NCI-H1417 (cell line): ENCODE measurements around the gene KIAA0753.

Experiments
- DNase-seq, 3 experiments: peaks; one replicate each; lab custom pipeline; 2025; lab: John Stamatoyannopoulos, UW

Gene KIAA0753

GRCh38 chr17:6641247-6641863, 844 bp upstream of the KIAA0753 start:
- peak in 1 of 3 experiments; percentile 62 for DNase-seq

DNA sequence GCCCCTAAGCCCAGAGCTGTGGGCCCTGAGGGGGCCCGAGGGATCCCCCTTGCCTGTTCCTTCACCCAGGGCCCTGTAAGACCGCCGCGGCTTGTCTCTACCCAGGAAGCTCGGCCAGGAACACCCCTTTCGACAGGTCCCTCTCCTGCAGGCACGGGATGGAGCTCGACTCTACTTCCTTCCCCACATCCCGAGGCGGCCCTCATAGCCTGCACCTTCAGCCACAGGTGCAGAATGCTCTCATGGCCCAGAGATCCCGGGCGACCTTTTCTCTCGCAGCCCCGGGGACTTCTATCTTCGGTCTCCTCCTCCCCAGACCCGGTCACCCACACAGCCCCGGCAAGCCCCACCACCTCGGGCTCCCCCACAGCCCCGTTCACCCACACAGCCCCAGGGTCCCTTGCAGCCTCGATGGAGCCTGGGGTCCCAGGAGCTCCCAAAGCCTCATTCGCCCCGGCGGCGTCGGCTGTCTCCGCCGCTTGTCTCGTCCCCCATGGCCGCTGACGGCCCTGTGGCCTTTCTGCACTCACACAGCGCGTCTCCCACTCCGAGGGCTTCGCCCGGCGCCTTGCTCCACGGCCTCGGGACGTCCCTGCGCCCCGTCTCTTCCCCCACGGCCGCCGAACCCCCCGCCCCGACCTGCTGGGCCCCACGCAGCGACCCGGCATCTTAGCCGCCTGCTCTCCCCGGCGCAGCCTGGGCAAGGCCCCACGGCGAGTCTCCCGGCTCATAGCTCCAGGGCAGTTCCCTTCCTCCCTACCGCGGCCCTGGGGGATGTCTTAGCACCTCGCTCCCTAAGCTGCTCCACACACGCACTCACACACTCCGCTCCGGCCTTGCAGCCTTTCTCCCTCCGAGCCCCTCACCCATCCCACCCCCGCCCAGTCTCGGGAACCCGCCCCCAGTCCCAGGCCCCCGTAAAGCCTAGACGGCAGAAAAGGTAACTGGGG, 650 bp downstream of the KIAA0753 start:
- DNase-seq, result peak; percentile 18 to 30 (median 29)

DNA sequence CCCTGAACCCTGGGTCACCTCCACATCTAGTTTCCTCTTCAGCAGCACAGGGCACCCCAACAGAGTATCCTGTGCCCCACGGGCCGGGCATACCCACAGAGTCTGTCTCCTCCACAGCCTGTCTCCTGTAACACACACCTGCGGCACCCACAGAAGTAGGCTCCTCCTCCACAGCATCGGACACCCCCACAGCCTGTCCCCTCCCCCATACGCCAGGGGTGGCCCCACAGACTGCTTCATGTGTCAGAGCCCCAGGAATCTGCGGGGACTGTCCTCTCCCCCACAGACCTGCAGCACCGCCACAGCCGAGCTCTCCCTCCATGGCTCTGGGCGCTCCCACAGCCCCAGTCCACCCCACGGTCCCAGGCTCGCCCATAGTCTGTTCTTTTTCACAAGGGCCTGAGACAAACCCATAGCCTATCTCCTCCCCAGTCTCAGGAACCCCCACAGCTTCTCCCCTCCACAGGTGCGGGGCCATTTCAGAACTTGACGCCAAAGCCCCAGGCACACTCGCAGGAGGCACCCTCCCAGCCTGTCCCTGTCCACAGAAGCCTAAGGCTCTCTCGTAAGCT, 1.4 kb downstream of the KIAA0753 start:
- peak in 1 of 3 experiments; percentile 19 for DNase-seq

DNA sequence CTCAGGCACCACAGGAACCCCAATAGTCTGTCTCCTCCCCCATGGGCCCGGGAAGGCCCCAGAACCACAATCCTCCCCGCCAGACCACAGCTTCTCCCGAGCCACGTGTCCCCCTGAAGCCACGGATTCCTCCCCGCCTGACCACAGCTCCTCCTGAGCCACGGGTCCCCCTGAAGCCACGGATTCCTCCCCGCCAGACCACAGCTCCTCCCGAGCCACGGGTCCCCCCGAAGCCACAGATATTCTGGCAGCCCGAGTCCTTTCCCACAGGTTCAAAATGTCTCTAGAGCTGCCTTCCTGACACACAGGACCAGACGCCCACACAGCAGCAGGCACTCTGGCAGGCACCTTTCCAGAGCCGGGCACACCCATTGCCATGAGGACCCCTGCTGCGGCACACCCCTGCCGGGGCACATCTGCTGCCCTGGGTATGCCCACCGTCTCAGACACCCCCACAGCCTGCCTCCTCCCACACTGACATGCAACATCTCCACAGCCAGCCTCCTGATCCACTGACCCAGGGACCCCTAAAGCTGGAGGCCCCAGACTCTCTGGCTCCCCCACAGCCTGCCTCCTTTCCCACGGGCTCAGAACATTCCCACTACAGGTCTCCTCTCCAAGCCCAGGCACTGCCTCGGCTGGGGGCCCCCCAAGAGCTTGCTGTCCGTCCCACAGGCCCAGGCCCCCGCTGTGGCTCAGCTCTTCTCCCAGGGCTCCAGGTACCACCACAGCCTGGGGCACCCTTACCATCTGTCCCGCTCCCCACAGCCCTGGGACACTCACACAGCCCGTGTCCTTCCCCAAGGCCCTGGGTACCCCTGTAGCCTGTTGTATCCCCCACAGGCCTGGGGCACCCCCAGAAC, 2.2 kb downstream of the KIAA0753 start:
- no peak for DNase-seq

- DNase-seq, result no peak
Measured at GRCh38 chr17:6637458-6637840, 3.1 kb downstream of the KIAA0753 start.

DNA sequence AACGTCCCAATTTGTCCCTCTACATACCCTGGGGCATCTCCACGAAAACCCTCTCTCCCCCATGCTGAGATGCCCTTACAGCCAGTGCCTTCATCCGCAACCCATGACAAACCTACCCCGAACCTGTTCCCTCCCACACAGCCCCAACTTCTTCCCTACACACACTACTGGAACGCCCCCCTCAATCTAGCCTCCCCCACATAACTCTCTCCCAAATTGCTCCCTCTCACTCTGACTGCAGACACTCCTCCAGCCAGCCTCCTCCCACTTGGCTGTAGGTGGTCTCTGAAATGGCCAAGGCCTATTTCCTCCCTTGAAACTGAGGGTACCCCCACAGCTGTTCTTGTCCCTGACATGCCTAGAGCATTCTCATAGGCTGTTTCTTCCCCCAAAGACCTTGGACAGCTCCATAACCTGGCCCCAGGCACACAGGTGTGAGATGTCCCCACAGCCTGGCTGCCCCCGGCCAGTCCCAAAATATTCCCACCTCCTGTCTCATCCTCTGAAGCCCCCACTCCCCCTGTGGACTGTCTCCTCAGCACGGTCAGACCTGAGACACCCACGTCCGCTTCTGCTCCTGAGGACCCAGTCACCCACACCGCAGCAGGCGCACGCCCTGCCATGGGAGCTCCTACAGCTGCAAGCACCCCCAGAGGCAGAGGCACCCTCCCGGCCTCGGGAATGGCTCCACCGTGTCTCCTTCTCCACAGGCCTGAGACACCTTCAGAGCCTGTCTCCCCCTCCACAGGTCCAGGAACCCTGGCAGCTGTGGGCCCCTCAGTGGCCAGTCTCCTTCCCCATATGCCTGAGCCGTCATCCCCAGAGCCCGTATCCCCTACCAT, 3.7 kb downstream of the KIAA0753 start:
- no peak for DNase-seq

- DNase-seq, result no peak
Measured at GRCh38 chr17:6636105-6636504, 4.4 kb downstream of the KIAA0753 start.

DNA sequence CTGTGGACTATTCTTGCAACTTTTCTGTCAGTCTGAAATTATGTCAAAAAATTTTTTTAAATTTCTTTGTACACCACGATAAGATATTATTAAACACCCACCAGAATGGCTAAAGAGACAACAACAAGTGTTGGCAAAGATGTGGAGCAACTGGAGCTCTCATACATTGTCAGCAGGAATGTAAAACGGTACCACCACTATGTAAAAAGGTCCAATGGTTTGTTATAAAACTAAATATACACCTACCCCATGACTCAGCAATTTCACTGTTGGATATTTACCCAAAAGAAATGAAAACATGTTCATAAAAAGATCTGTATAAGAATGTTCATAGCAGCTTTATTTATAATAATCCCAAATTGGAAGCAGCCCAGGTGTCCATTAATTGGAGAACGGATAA, 7.2 kb downstream of the KIAA0753 start:
- DNase-seq, result no peak

DNA sequence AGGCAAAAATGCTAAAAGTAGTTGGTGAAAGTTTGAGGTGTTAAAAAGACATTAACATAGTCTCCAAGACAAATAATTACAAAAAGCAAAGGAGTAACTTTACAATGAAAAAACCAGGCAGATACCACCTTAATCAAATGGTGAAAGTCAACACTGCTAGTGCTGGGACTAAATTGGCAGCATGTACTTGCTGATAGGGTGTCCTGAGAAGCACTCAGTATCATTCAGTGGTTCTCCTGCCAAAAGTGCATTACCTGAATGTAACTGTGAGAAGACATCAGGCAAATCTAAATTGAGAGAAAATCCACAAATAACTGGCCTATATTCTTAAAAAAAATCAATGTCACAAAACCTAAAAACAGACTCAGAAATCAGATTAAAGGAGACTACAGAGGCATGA, 8.0 kb downstream of the KIAA0753 start:
- no peak for DNase-seq

GRCh38 chr17:6630390-6630789, 10.1 kb downstream of the KIAA0753 start:
- no peak for DNase-seq

- no peak for DNase-seq
Measured at GRCh38 chr17:6627019-6627418, 13.5 kb downstream of the KIAA0753 start.

DNA sequence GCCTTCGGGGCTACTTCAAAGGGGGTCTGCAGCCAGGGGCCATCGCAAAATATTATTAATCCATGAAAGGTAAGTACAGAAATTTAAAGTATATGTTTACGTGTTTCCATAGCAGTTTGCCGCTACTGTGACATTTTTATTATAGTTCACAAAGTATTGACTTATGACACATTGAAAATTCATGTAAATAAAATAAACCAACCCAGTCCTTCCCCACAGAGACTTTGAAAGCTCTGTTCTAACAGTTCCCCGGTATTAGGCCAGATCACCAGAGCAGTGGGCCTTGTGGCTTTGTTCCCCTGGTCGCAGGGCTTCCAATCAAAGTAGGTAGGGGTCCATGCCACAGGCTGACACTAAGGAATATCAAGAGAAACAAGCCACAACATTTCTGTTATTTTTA, 13.9 kb downstream of the KIAA0753 start:
- no peak for DNase-seq

DNA sequence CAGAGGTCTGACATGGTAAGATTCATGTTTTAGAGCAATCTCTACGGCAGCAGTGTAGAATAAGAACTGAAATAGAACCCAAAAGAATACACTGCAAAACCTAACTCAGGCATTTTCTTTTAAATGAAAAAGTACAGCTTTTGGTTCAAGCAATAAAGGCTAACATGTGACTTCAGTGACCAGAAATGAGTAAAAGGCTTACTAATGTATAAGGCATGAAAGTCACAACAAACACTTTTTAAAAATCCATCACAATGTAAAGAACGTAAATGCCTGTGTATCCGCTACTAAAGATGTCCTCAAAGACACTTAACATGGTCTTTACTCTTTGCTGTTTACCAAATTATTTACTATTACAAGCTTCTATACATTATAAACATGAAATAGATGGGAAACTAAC, 16.6 kb downstream of the KIAA0753 start:
- no peak for DNase-seq

- no peak for DNase-seq
Measured at GRCh38 chr17:6611231-6611630, 29.3 kb downstream of the KIAA0753 start.

DNA sequence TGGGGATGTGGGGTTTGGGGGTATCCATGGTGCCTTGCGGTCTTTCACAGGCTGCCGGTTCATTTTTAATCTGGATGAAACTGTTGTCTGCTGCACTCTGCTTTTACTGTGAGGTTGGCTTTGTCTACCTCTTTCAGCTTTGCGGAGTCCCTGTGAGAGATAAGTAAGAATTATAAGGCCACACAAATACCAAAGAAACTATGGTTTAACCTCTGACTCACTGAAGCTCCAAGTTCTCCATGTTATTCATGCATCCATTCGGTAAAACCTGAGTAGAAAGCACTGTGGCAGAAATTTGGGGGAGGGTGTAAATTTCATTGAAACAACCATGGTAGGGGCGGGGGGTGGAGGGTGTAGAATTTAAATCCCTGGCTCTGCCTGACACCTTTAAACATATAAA, 30.5 kb downstream of the KIAA0753 start:
- no peak for DNase-seq

DNA sequence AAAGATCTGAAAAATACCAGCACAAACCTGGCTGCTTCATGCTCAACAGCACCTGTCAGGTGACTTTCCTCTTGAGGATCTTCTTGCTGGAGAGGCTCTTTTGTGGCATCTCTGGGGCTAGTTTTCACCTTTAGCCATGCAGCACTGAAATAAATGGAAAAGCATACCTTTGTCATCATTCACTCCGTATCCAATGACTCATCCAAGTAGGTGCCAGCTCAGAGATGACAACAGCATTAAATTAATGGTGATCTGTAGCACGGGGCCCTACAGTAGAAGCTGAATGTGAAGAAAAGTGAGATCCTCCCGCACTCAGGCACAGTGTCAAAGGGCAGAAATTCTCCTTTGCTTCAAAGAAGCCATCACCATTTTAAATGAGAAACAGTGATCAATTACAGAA, 32.2 kb downstream of the KIAA0753 start:
- DNase-seq, result no peak

GRCh38 chr17:6605142-6605541, 35.4 kb downstream of the KIAA0753 start:
- DNase-seq, result no peak

DNA sequence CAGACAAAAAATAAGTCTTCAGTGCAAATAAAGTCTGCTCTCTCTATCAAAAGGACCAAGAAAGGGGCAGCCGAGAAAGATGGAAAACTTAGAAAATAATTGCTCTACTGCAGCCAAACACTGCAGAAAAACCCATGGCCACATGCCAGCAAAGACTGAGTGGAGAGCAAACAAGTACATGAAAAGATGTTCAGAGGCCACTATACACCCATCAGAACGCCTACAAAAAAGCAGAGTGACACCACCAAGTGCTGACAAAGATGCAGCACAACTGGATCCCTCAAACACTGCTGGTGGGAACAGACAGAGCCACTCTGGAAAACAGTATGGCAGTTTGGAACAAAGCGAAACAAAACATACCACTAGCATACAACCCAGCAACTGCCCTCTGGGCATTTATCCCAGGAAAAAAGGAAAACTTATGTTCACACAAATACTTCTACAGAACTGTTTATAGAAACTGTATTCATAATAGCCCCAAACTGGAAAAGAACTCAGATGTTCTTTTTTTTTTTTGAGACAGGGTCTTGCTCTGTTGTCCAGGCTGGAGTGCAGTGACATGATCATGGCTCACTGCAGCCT, 36.7 kb downstream of the KIAA0753 start:
- peak in 1 of 3 experiments; percentile 3 for DNase-seq

DNA sequence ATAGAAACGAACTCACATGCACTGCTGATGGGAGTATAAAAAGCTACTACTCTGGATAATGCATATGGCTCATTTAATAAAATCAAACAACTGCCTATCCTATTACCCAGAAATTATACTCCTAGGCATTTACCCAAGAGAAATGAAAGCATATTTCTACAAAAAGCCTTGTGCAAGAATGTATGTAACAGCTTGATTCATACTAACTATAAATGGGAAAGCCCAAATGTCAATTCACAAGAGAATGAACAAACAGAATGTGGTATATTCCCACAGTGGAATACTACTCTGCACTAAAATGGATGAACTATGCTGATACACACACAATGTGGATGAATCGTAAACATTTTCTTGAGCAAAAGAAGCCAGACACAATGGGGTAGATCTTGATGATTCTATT, 38.4 kb downstream of the KIAA0753 start:
- DNase-seq, result no peak

DNA sequence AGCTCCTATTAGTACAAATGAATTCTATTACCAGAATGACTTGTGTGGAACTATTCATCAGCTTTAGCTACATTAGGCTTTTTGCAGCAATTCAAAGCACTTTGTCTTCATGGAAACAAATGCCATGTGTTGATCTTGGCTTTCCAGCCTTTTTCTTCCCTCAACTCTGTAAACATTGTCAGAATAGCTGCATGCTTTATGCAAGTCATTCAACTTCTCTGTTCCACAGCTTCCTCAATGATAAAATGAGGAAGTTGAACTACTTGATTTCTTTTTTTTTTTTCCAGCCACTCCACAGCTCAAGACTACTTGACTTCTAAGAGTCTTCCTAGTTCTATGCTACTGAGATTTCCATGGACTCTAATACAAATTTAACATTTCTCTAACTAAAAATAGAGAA, 41.1 kb downstream of the KIAA0753 start:
- DNase-seq, result no peak

- no peak for DNase-seq
Measured at GRCh38 chr17:6597727-6598126, 42.8 kb downstream of the KIAA0753 start.
